Epithelial cell of prostate (primary cell): Measurements from ENCODE around the gene BUB1.
"Not testable (repeated sequence)": the region's sequence is repeated elsewhere in the genome, so short reads cannot be mapped to it uniquely, and the experiment has no call there.

Source experiments
- DNase-seq: peaks from one replicate; pipeline ENCODE4 v3.0.0-alpha.2; 2011; ENCODE audit warnings: low read depth, low spot score
- H3K27ac ChIP-seq: fragments of 450-650 bp; 2 replicates; pipeline ENCODE4 v1.5.1; 2017; ENCODE audit warnings: mild to moderate bottlenecking

BUB1 gene

DNA sequence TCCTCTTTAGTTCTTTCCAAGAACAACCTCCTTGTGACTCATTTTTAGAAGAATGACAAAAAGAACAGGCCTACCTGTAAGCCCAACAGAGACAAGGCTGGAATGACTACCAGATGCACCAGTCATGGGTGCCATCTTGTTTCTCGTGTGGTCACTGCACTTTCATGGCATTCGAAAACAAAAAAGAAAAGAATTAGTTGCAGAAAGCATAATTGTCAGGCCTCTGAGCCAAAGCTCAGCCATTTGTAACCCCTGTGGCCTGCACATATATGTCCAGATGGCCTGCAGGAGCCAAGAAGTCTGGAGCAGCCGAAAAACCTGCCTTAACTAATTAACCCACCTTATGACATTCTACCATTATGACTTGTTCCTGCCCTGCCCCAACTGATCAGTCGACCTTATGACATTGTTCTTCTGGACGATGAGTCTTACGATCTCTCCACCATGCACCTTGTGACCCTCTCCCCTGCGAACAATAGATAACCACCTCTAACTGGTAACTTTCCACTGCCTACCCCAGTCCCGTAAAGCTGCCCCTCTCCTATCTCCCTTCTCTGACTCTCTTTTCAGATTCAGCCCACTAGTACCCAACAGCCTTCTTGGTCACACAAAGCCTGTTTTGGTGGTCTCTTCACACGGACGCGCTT is 13.9 kb upstream of the BUB1 start:
- no peak for DNase-seq
- H3K27ac ChIP-seq = no peak overlapping the region

DNA sequence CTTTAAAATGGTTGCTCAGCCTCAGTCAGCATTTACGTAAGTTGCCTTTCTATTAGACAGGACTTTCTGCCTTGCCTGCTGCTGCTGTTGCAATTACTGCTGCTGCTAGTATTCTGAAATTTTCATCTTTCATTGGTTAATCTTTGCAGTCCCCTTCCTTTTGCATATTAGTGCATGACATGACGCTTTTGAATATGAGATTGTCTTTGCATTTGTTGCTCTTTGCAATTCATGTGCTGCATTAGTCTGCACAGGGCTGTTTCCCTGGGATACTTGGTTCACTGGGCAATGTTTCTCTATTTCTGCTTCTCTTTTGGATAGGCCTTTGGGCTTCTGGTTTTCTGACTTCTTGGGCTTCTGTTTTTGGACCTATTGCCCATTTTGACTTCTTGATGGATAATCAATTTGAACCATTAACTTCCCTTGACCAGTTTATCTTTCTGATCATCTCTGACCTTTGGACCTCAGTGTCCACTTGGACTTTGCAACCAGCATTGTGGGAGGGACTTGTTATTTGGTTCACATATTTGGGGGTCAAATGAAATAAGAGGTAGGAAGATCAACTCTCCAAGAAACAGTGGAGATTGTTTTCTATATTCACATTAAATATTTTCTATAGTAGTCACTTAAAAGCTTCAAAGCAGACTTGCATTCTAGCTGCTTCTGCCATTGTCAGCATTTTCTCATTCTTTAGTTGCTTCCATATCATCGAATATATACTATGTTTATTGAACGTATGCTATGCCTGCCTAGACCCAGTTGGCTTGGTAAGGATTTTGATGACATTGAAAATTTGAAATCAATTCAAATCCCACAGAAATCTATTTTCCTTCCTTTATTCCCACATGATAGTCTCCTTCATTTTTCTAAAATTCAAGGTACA is 12.5 kb upstream of the BUB1 start:
- no peak overlapping the region for H3K27ac ChIP-seq
- no peak for DNase-seq

DNA sequence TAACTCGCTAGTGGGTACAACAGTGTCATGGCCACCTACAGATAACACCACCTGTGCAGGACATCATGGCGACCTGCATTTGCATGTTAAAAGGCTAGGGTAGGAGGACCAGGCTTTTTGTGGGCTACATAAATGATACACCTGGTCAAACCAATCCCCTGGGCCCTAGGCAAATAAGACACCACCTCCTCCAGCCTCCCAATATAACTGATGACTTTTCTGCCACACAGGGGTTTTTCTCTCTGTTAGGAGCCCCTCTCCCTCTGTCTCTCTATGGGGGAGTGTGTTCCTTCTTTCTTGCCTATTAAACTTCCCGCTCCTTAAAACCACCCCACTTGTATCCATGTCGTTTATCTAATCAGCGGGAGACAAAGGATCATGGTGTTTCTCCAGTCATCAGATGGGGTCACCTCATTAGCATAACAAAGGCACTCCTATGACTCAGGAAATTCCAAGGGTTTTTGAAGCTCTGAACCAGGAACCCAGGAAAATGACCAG is 10.8 kb upstream of the BUB1 start:
- no peak for DNase-seq
- no peak overlapping the region for H3K27ac ChIP-seq

DNA sequence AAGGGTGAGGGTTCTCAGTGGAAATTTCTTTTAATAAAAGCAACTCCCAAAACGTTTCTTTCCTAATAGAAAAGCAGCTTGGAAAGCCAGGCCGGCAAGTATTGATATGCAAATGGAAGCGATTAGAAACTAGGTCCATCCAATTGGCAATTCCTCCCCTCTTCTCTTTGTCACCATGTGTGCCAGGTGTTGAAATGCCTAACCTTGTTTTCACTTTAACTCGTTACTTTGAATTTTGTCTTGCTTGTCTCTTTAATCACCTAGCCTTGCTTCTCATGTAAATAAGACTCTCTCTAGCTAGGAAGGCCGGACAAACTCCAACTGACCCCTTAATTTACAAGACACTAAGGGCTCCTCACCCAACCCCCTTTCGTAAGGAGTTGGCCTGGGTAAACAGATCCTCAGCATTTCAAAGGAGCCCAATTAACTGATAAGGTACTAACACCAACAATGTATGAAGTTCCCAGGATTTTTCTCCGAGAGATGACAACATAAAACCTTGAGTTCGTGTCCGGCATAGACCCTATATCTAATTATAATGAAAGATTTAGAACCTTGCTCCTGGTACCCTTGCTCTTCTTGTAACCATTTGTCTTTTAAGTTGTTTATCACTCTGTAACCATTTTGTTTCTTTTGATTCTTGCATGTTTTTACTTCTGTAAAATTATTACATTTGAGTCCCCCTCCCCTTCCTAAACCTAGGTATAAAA is 10.1 kb upstream of the BUB1 start:
- not testable (repeated sequence) for DNase-seq, H3K27ac ChIP-seq

DNA sequence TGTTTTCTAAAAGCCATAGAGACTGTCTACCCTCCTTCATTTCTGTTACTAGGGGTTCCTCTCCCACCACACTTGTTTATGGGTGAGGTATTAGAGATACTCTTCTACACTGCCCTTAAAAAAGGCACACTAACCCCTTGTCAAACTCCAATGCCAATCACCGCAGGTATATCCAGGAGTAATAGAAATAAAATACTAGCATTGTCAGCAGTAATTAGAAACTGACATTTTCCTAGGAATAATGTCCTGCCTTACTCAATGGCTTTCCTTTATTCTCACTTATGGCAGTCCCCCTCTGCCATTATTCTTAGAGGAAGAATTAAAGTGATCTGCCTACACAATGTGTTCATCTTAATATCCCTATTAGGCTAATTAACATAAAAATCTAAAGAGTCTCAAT is 5.0 kb upstream of the BUB1 start:
- no peak overlapping the region for H3K27ac ChIP-seq

DNA sequence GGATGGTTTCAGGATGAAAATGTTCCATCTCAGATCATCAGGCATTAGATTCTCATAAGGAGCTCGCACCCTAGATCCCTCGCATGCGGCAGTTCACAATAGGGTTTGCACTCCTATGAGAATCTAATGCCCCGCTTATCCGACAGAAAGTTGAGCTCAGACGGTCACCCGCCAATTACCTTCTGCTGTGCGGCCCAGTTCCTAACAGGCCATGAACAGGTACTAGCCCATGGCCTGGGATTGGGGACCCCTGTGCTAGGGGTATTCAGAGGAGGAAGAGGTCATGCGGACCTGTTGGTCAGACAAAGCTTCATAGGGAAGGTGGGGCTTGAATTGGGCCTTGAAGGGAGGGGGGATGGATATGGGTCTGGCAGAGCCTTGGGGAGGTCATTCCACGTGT is 4.4 kb upstream of the BUB1 start:
- no peak overlapping the region for H3K27ac ChIP-seq
- no peak for DNase-seq

More for the DNA sequence above, 5.0 kb upstream of the BUB1 start:
- no peak for DNase-seq

DNA sequence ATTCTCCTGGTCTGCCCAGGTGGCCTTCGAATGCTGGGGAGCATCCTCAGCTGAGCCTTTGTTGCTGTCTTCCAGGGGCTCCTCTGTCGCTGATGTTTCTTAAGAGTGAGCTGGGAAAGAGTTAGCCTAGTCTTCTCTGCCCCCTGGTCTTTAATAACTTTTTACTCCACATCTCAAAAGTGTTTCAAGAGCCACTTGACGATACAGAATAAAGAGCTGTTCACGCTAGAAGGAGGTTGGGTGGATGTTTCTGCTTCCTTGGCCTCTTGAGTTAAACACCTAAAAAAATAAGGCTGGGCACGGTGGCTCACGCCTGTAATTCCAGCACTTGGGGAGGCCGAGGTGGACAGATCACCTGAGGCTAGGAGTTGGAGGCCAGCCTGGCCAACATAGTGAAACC is 2.8 kb upstream of the BUB1 start:
- no peak for DNase-seq
- H3K27ac ChIP-seq = no peak overlapping the region

DNA sequence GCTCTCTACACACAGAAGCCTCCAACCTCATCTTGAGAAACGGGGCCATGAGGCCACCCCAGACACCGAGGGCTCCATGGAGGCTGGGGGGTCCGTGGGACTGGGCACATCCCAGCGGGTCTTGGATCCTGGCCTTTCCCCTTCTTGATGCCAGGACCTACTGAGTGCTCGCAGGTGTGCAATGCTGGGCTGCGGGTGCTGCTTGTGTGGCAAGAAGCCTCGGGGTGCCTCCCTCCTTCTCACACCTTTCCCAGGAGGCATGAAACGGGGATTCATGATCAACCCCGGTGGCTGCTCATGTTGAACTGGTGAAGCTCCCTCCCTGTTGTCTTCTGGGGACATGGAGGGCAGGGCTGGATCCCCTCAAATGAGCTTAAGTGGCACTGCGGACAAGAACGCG is 2.0 kb upstream of the BUB1 start:
- H3K27ac ChIP-seq = no peak overlapping the region
- no peak for DNase-seq

DNA sequence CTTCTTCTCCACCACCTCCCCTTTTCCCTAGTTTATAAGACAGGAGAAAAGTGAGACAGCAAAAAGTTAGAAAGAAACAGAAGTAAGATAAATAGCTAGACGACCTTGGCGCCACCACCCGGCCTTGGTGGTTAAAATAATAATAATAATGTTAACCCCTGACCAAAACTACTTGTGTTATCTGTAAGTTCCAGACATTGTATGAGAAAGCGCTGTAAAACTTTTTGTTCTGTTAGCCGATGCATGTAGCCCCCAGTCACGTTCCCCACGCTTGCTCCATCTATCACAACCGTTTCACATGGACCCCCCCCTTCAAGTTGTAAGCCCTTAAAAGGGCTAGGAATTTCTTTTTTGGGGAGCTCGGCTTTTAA is 1.5 kb upstream of the BUB1 start:
- H3K27ac ChIP-seq = no peak overlapping the region
- no peak for DNase-seq

DNA sequence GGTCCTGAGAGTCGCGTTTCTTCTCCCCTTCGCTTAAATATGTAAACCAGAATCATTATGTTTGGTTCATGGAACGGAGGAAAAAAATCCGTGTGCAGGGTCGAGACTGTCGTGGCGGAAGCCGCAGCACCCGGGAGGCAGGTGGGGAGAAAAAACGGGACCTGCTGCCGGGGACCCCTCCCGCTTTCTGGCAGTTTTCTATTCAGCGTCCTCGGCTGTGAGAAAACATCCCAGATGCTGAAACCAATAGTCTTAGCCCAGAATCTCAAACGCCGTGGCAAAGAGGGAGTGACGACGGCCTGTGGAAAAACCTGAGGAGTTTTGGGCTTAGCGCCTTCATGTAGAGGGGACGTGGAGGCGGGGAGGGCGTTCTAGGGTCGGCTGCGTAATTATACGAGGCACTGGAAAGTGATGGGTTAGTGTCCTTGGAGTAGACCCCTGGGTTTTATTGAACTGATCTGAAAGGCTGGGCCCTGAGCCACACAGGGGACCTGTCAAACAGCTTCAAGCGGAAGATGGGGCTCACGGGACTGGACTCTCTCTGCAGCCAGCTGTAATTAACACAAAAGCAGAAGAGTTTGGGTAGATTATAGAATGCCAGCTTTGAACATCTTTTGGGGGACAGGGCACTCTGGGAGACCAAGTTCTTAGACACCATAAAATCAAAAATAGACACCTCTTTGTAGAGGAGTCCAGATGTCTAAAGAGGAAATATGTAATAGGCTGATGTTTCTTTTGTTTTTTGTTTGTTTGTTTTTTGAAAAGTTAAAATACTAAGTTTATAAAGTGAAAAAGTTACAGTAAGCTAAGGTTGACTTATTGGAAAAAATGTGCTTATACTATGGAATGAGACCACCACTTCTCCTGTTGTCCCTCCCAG is 834 bp upstream of the BUB1 start:
- peak overlapping the region; percentile 50 for H3K27ac ChIP-seq
- no peak for DNase-seq

DNA sequence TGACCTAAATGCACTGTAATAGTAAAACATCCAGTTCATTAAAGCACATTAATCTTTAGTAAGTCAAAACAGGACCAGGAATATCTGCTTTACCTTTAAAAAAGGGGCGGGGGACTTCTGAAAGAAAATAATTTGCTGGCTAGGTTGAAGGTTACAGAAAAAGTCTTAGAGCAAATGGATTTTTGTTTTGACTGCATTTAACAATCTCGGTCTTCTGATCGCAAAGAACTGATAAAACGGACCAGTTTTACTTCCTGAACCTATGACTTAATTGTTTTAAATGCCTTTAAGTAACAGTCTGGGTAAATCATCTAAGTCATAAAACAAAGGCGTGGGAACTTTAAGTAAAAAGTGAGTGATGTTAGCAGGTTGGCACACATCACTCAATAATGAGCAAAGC is 783 bp downstream of the BUB1 start:
- no peak overlapping the region for H3K27ac ChIP-seq
- no peak for DNase-seq

DNA sequence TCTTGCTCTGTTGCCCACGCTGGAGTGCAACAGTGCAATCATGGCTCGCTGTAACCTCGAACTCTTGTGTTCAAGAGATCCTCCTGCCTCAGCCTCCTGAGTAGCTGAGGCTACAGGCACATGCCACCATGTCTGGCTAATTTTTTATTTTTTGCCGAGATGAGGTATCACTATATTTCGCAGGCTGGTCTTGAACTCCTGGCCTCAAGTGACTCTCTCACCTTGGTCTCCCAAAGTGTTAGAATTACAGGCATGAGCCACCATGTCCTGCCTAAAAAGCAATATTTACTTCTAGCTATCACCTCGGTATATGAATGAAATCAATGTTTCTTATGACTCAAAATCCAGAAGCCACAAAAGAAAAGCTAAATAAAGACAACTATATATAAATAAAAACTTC is 2.2 kb downstream of the BUB1 start:
- no peak overlapping the region for H3K27ac ChIP-seq
- DNase-seq = no peak

DNA sequence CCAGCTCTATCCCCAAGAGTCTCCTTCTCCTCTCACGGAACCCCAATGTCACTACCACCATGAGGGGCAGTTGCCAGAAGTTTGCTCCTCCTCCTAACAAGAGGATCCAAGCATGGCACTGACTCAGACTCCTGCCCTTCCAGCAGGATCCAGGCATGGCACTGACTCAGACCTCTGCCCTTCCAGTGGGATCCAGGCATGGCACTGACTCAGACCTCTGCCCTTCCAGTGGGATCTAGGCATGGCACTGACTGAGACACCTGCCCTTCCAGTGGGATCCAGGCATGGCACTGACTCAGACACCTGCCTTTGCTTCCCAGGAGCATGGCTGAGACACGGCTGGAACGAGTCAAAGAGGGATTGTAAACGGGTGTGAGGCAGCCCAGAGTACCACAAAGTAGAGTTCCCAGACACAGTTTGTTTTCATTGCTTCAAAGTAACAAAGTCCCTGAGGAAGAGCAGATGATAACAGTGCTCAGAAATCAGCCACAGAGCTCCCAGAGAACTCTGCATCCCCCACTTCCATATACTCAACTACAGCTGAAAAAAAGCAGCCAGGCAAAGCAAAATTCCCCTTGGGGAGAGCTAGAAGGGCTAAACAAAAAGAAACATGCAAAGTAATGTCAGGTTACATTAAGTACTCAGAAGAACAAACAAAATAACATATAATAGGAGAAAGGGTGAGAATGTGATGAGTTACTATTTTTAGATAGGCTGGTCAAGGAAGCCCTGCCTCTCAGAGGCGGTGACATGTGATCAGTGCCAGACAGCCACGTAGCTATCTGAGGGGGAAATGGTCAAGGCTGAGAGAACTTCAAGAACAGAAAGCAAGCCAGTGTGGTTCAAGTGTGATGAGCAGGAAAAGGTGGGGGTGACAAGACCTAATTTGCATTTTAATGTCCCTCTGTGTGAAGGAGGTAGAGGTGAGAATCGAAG is 3.0 kb downstream of the BUB1 start:
- no peak overlapping the region for H3K27ac ChIP-seq
- no peak for DNase-seq

DNA sequence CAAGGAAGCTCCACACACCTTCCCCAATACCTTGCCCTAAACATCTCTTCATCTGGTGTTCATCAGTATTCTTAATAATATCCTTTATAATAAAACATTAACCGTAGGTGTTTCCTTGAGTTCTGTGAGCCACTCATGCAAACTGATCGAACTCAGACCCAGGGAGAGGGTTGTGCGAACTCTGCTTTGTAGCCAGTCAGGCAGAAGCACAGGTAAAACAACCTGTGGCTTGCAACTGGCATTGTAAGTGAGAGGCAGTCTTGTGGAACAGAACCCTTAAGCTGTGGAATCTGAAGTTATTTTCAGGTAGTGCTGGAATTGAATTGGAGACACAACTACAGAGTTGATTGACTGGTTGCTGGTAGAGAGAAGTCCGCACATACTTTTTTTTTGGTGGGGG is 4.7 kb downstream of the BUB1 start:
- no peak overlapping the region for H3K27ac ChIP-seq
- DNase-seq = no peak

DNA sequence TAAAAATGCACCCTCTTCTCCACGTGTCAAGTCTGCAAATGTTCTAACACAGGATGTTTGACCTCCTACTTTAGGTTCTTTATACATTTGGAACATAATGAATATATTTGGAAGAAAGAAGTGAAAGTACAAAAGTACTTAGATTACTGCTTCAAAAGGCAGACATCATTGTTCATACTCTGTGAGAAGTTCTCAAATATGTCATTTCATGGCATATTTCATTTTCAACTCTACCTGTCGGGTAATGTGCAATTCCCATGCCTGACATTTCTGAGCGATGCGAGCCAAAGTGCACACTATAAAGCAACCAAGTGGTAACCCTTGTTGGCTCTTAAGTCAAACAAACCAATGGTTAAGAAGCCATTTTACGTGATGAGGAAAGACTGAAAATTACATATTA is 7.0 kb downstream of the BUB1 start:
- DNase-seq = no peak
- no peak overlapping the region for H3K27ac ChIP-seq

DNA sequence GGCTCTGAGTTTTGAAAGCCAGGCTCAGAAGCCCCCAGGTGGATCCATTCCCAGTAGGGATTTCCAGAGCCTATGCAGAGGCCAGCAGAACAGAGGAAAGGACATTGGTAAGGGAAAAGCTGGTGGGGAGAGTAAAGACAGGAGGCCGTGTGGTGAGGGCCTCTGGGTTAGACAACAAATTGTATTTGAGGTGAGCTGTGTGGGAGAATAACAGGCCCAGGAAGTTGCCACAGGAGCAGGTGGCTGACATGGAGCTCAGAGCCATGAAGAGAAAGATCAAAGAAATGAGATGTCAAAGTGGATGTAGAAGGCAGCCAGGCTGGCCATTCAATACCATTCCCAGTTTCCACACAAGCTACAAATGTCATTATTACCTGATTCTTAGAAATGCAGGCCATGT is 8.8 kb downstream of the BUB1 start:
- no peak for DNase-seq
- no peak overlapping the region for H3K27ac ChIP-seq

DNA sequence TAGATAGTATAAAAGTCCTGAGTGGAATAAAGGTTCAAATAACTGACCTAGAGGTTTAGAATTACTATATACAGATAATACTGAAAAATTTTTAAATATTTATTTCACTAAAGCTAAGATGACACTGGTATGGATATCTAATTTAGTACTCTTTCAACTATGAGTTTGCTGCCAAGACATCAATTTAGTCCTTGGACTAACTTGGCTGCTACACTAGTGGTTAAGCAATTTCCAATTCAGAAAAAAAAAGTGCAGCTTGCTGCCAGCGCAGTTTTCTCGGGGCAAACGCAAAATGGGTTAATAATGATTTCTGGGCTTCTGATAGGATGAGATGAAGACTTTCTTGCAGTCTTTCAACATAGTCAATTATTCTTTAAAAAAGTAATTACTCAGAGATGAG is 10.8 kb downstream of the BUB1 start:
- no peak for DNase-seq
- no peak overlapping the region for H3K27ac ChIP-seq

DNA sequence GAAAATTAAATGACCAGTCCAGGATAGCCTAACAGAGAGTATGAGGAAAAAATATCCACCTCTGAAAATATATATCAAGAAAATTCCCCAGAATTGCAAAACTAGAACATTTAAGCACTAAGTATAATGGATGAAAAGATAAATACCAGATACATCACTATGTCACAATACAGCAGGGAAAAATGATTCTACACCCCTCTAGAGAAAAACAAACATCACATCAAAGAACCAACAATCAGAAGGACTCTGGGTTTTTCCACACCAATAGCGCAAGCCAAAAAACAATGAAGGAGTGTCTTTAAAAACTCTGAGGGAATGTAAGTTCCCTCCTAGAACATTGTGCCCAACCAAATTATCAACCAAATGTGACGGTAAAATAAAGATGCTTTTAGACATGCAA is 13.7 kb downstream of the BUB1 start:
- no peak for DNase-seq

DNA sequence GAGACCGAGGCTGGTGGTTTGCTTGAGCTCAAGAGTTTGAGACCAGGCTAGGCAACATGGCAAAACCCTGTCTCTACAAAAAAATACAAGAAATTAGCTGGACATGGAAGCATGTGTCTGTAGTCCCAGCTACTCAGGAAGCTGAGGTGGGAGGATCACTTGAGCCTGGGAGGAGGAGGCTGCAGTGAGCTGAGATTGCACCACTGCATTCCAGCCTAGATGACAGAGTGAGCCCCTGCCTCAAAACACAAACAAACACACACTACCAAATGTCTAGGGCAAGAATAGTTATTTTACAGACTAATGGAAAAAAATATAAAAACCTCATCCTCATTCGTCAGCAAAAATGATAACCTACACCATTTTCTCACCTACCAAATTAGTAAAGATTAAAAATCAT is 15.3 kb downstream of the BUB1 start:
- H3K27ac ChIP-seq = no peak overlapping the region
- no peak for DNase-seq

More for the DNA sequence above, 13.7 kb downstream of the BUB1 start:
- H3K27ac ChIP-seq = no peak overlapping the region
